Activated CD4-positive, alpha-beta T cell treated with anti-CD3 and anti-CD28 coated beads, Interleukin-2, amount 50 U/mL, for 48 hours (primary cell): Measurements from ENCODE around the gene CLTA.
A peak's percentile ranks its signal among the peaks of the same experiment; 100 is the strongest.

ENCODE experiments used
- DNase-seq, 2 experiments: peaks; one replicate each; pipeline ENCODE4 v3.0.0-alpha.2; 2020

CLTA gene

GRCh38 chr9:36190388-36191289 lies at the start of gene CLTA:
Gene CLTA (plus strand): TSS chr9:36190921. CDS start chr9:36191057, 136 bp downstream.
- DNase-seq = peak; percentile 92 to 95

GRCh38 chr9:36141288-36141687 lies 49.4 kb upstream of the CLTA start:
- no peak for DNase-seq

- DNase-seq = no peak
Observed at GRCh38 chr9:36141761-36142160, 49.0 kb upstream of the CLTA start.

GRCh38 chr9:36142510-36143244 lies 48.0 kb upstream of the CLTA start:
- no peak for DNase-seq

GRCh38 chr9:36143245-36143641 lies 47.5 kb upstream of the CLTA start:
- no peak for DNase-seq

- no peak for DNase-seq
Observed at GRCh38 chr9:36144309-36145232, 46.1 kb upstream of the CLTA start.

- no peak for DNase-seq
Observed at GRCh38 chr9:36145970-36146369, 44.8 kb upstream of the CLTA start.

GRCh38 chr9:36146651-36147050 lies 44.1 kb upstream of the CLTA start:
- no peak for DNase-seq

GRCh38 chr9:36147441-36148175 lies 43.1 kb upstream of the CLTA start:
- no peak for DNase-seq

- DNase-seq = peak; percentile 82 to 87
Observed at GRCh38 chr9:36148311-36149051, 42.2 kb upstream of the CLTA start.

- DNase-seq = no peak
Observed at GRCh38 chr9:36149197-36149596, 41.5 kb upstream of the CLTA start.

- no peak for DNase-seq
Observed at GRCh38 chr9:36150574-36151315, 40.0 kb upstream of the CLTA start.

GRCh38 chr9:36151316-36152210 lies 39.2 kb upstream of the CLTA start:
- peak; percentile 85 to 89 for DNase-seq

GRCh38 chr9:36152741-36153438 lies 37.8 kb upstream of the CLTA start:
- no peak for DNase-seq

- no peak for DNase-seq
Observed at GRCh38 chr9:36153746-36154145, 37.0 kb upstream of the CLTA start.

- no peak for DNase-seq
Observed at GRCh38 chr9:36154331-36154952, 36.3 kb upstream of the CLTA start.

- no peak for DNase-seq
Observed at GRCh38 chr9:36156116-36156515, 34.6 kb upstream of the CLTA start.

- no peak for DNase-seq
Observed at GRCh38 chr9:36158122-36158521, 32.6 kb upstream of the CLTA start.
